AG10803 (cell line): ENCODE results near the gene ATP8A2.
A peak's percentile ranks its signal among the peaks of the same experiment; 100 is the strongest.

ENCODE experiments used
- DNase-seq: peaks from one replicate; pipeline ENCODE4 v3.0.0; 2010; ENCODE audit warnings: low read depth
- H3K4me3 ChIP-seq: 2 replicates; pipeline ENCODE4 v1.5.1; 2011; ENCODE audit warnings: mild to moderate bottlenecking, low read length, control low read depth
- CTCF ChIP-seq: conservative IDR thresholded peaks from 2 replicates; pipeline ENCODE4 v1.5.1; 2011; ENCODE audit warnings: mild to moderate bottlenecking, low read length, control low read depth, inconsistent platforms

Gene ATP8A2

DNA sequence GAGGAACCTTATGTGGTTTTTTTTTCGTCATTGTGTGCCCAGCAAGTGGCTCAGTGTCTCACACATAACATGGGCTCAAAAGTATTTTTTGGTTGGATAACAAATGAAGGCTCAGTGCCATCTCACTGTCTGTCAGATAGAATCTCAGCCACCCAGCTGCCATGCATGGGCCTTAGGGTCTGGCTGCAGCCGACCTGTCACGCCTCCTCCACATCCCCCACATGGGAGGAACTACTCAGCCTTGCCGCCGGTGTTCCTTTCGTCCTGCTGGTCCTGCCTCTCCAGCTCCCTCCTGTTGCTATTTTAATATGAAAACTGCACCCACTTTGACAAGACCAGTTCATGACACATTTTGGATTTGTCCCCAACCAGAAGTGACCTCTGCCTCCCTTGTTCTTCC is 558.9 kb downstream of the ATP8A2 start:
- no peak for TF ChIP-seq CTCF
- no peak overlapping the region for H3K4me3 ChIP-seq
- no peak for DNase-seq

GRCh38 chr13:25932365-25932764 is 560.6 kb downstream of the ATP8A2 start:
- no peak for DNase-seq
- H3K4me3 ChIP-seq = no peak overlapping the region
- TF ChIP-seq CTCF = no peak

GRCh38 chr13:25933520-25933919 is 561.7 kb downstream of the ATP8A2 start:
- DNase-seq = no peak
- no peak for TF ChIP-seq CTCF

DNA sequence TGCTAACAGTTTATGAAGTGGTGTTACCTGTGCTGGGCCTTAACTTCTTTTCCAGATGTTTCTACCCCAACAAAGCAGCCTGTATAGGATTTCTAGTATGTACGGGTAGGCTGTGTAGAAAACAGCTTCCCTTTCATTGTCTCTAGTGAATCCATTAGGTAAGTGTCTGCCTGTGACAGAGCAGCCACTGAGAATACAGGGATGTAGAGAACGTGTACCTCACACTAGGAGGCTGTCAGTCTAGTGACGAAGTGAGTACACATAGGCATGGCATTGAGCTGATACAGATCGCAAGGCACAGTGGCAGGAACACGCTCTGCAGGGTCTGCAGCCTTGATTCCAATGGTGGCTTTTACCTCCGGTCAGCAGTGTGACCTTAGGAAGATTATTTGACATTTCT is 562.4 kb downstream of the ATP8A2 start:
- no peak overlapping the region for H3K4me3 ChIP-seq
- DNase-seq = no peak
- TF ChIP-seq CTCF = no peak

More at GRCh38 chr13:25933520-25933919, 561.7 kb downstream of the ATP8A2 start:
- no peak overlapping the region for H3K4me3 ChIP-seq

DNA sequence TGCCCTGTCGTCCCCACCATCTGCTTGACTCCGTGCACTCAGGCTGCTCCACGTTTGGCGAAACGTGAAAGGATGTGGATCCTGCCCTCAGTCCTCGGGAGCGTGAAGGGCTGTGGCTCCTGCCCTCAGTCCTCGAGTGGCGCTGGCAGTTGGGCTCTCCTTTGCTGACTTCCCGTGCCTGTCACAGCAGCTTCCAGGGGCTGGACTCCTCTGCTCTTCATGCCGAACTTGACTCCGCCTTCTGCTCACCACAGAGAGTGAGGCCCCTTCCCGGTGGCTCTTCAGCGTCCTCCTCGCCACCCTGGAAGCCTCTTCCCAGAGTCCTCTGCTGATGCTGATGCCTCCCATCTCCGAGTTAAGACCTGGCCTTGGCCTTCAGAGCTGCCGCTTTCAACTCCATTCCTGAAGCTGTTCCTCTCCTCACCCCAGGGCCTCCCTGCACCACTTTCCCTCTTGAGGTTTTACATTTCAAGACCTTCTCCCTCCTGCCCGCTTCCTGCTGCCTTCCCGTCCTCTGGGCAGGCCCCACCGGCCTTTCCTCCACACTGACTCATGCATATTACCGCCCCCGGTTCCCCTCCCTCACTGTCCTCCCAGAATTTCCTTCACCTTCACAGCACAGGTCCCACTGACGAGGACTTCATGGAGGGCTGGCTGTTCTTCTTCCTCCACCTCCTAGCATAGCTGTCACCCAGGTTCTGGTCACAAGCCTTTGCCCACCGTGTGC is 568.4 kb downstream of the ATP8A2 start:
- no peak for DNase-seq
- no peak for TF ChIP-seq CTCF
- H3K4me3 ChIP-seq = no peak overlapping the region

DNA sequence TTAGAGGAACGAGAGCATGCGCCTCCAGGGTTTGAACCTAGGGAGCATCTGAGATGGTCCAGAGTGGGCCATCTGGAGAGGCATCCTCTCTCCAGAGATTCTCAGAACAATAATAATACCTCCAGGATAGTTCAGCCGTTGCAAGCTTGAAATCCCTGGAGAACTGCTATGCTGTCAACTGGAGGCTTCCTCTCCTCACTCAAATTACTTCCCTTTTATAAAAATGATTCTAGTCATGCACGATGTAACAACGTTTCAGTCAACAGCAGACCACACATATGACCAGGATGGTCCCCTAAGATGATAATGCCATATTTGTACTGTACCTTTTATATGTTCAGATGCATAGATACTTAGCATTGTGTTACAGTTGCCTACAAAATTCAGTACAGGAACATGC is 571.3 kb downstream of the ATP8A2 start:
- DNase-seq = no peak
- no peak for TF ChIP-seq CTCF
- no peak overlapping the region for H3K4me3 ChIP-seq

- no peak for TF ChIP-seq CTCF
- peak; percentile 38 for DNase-seq
- H3K4me3 ChIP-seq = no peak overlapping the region
Measured at GRCh38 chr13:25943658-25944057, 571.9 kb downstream of the ATP8A2 start.
